Forelimb muscle (tissue), 1 donor: ENCODE data around the gene ONECUT1. TPM values are rescaled to one million over a fixed set of nuclear protein-coding genes. Genes with fewer than 3 reads are reported as not detected.

ENCODE experiments used
- DNase-seq: peaks from one replicate; pipeline ENCODE4 v3.0.0-alpha.2; 2013; ENCODE audit warnings: low read depth
- polyA plus RNA-seq: library from polyadenylated mRNA; unstranded; fragments of 120-200 nt; gene quantifications from one replicate; pipeline ENCODE4 v1.2.1, GENCODE V29; 2013; ENCODE audit not compliant: insufficient read length

The ONECUT1 gene
- polyA plus RNA-seq, 1 donor: not detected

DNA sequence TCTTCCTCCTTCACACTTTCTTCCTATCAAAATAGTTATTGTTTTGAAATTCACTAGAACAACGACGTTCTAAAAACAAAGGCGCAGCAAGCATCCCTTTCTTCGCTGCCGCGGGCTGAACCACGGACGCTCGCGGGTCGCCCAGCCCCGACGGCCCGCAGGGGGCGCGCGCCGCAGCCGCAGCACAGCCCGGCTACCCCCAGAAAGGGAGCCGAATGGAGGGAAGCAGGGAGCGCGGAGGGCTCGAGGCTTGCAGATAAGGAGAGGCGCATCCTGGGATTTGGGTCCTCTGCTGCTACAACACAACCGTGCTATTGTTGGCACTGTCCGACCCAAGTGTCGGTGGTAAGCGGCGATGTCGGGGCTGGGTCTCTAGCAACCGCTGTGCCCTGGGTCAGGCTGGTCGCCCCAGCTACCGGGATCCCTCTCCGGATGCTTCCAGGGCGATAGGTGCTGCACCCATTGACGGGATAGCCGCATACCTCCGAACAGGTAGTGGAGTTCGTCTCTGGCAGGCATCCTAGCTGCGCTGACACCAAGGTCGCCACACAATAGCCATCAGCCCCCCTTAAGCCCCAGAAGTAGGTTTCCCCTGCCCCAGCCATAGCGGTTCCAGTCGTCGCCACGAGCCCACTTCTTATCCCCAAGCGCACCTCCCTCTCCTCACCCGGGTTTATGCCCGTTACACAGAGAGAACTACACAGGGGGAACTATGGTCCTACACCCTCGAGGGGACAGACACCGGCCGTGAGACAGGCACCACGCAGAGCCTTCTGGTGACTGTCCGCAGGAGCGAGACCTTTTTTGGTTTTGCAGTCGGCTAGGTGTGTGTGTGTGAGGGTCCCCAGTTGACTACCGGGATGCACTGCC is 6.0 kb downstream of the ONECUT1 start:
- no peak for DNase-seq

DNA sequence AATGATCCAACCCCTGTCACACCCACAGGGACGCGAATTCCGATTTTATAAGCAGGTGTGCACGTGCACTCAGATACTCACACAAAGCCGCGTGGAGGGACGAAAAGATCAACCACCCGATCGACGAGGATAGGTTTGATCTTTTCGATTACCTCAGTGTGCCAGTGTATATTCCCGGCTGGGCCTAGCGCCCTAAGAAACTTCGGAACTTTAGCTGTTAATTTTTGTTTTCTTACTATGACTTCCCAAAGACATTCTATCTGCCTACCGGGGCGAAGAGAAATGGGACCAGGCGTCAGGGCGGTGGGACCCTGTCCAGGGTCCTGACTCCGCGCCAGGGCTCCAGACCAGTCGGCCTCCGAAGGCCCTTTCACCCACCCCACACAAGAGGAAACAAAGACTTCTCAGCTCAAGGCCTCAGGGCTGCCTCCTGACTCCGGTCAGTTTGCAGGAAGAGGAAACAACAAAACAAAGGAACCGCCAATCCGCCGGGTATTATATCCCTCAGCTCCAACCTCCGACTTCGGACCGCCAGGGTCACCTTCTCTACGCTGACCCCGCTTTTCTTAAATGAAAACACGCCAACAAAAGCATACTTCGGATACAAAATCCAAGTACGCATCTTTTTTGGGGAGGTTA is 6.8 kb downstream of the ONECUT1 start:
- no peak for DNase-seq

DNA sequence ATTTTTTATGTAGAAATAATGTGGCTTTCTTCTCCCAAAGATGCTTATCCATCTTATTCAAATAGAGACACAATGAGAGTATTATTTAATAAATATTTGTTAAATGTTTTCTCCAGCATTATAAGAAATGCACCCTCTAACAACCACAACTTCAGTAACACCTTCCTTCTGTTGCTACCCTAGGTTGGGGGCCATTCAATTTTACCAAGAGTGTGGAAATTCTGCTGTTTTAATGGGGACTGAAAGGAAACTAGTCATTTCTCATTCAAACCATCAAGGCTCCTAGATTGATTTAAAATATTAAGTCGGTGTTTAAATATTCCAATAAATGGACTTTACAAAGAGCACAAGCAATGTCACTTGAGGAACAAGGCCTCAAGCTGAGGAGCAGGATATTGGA is 7.6 kb downstream of the ONECUT1 start:
- no peak for DNase-seq

DNA sequence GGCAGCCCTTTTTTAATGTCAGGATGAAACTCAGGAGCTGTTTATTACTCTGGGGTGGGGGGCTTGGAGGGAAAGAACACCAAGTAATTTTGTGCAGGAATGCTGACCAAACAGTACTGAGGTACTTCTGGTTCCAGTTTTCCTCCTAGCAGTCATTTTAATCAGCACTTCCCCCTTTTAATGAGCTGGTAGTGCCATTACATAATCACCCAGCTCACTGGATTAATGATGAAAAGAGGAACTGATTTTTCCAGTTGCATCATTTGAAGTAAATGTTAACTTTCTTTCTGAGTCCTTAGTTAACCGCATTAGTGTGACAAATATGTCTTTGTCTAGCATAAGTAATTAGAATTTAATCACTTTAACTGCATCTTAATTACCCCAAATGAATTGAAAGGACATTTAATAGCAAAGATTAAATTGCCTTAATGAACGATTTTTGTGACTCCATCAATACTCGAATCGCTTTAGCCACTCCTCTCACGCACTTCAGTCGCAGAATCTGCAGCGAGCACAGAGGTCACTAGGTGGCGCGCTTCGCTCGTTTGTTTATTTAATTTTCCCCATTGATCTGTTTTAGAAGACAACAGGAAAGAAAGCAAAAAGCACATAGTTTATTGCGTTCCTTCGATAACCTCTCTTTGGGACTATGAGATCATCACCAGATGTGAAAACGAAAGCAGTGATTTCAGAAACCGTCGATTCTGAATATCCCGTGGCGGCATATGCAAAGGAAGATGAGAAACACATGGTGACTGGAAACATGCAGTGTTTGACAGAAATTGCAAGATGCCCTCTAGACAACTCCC is 9.8 kb downstream of the ONECUT1 start:
- peak; percentile 43 for DNase-seq

DNA sequence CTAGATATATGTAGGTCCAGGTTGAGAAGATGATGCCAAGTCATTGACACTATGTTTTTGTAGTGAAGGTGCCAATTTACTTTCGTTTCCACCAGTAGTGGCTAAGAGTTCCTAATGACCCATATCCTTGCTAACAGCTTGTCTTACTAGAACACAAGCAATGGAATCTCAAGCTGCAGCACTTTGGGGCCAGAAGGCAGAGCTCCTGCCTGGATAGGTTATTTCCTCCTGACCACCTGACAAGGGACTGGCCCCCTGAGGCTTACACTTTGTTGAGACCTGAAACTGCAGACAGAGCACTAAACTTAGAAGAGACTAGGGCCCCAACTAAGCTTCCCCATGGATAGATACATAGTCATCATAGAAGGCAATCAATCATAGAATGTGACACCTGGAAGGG is 11.7 kb downstream of the ONECUT1 start:
- DNase-seq: no peak

DNA sequence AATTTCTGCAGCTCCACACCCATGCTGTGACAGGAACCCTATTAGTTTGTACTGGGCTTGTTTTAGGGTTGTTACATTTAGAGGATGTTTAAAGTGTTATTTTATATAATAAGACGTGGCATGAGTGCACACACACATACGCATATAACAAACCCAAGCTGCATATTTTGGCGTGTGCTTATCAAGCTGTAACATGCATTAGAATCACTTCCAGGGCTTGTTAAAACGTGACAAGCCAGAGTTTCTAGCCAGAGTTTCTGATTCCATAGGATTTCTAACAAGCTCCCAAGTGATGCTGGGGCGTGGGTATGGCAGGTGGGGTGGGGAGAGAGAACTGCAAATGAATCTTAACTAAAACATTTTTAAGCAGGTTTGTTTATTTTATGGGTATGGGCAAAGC is 17.4 kb downstream of the ONECUT1 start:
- no peak for DNase-seq

DNA sequence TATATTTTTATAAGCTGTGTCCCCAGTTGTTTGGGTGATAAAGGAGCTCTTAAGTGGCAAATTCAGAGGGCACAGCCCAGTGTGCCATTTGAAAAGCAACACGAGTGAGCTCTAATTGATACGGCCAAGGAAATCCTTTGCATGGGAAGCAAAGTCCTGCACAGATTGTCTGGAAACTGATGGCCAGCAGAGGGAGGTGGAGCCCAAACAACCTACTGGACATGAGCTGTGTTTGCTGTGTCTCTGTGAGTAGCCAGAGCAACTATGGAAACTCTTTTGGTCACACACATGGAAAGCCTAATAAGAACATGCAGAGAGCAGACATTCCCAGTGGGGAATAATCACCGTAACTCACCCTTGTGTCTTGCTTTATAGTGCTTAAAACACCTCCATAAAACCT is 24.4 kb downstream of the ONECUT1 start:
- no peak for DNase-seq

DNA sequence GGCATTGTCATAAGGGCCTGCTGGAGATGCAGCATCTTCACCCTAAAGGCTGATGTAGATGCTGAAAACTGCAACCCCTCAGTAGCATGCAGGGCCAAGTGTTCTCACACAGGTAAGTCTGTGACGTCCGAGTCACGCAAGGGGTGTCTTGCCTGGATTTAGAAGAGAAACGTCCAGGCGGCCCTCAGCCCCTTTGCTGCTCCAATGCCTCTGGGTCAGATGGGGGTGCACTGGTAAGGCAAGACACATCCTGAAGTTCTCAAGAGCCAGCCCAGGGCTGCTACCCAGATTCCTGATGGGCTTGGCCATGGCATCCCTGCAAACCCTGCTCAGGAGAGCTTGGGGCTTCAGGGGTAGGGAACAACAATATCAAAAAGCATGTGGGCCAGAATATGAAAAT is 25.4 kb downstream of the ONECUT1 start:
- no peak for DNase-seq

DNA sequence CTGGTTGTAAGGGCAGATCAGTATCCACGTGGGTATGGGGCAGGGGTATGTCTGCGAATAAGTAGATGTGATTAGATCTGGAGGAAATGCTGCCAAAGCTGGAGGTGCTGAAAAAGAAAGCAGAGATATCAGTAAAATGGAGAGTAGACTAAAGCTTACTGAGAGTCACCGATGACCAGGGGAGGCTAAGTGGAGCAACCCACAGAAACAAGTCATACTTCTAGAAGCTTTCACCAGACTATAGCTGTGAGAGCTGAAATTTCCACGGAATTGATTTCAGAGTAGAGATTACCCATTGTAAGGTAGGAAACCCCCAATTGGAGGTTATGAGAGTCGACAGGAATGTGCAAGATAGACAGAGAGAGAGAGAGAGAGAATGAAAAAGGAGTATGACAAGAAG is 27.5 kb downstream of the ONECUT1 start:
- DNase-seq: no peak

DNA sequence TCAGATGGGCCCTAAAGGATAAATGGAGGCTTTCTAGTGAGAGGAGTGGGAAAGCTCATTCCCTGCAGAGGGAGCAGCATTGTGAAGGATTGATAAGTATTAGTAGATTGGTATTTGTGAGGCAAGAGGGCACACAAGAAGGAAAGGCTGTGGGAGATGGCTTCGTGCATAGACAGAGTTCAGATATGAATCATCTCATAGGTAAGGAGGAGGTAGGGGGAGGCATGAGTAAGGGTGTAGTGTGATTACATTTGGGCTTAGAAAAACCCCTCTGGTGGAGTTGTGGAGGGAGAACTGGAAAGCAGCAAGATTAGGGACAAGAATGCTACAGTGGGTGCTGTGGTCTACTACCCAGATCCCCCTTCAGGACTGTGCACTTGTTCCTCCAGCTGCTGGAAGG is 29.6 kb downstream of the ONECUT1 start:
- no peak for DNase-seq

DNA sequence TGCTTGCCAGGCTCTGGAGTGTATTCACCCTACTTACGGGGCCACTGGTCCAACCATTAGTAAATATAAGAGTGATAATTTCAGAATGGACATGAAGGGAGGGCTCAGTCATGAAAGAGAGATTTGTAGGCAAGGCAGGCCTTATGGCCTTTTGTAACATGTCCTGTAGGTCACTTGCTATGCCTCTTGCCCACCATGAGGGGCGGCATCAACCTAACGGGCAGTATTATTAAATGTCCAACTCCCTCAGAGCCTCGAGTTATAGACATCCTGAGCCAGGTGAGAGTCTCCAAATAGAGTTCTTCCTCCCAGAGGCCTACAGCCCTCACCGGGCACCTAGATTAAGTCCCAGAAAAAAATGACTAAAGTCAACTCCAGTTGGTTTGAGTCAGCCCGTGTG is 30.2 kb downstream of the ONECUT1 start:
- no peak for DNase-seq

DNA sequence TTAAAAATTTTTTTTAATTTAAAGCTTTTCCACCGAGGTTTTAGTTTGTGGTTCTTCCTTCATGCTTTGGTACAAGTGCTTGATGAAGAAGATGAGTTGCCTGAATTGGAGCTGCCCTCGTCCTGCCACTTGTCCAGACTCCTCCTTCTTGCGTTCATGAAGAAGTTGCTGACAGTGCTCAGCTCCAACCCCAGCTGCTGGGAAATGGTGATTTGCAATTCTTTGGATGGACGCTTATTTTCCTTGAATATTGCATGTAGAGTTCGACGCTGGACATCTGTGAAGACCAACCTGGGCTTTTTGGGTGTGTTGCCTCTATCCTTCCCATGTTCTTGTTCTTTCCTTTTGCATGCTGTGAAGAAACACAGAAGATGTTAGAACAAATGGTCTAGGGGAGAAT is 32.6 kb downstream of the ONECUT1 start:
- no peak for DNase-seq

DNA sequence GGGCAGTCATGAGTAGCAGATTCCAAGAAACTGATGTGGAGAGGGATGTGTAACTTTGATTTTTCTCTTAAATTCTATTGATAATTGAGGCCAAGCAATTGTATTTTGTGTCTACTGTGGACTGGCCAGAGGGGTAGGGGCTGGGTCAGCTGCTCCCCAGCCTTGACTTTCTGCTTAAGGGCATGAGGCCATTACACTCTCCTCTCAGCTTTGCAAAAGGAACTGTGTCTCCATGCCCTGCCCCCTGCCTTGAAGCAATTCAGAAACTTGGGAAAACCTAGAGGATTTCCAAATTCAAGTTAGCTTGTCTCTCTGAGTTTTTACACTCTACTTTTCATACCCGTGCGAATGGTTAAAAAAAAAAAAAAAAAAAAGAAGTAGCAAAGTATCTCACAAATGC is 38.6 kb downstream of the ONECUT1 start:
- no peak for DNase-seq

DNA sequence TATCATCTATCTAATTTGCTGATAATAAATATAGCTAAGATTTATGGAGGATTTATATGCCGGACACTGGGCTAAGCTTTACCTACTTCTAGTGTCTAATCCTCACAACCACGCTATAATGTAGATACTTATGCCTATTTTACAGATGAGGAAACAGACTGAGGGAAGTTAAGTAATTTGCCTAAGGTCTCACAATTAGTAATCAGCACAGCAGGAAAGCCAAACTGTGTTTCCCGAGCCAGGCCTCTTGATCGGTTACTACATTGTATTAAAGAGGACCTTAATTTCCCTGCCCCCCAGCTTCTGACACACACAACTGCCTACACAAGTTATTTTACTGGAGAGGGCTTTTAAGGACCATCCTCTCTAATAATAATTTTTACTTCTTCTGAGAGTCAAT is 40.9 kb downstream of the ONECUT1 start:
- no peak for DNase-seq

DNA sequence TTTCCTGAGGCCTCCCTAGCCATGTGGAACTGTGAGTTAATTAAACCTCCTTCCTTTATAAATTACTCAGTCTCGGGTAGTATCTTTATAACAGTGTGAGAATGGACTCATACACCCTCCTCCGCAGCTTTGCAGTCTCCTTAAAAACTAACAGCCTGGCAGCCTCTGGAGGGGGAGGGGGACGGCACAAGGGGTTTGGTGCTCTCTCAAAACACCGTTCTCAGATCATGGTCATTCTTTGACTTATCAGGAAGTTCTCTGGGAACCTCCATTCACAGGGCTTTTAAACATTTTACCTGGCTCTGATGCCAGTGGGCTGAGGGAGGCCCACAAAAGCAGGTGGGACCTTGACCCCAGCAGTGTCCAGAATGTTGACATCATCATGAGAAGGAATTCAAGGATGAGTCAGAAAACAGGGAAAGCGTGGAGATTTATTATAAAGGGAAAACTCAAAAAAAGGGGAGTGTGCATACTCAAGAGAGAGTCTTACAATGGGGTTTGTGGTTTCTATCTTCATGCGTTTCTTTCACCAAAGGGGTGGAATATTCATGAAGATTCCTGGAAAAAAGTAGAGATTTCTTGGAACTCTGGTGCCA is 43.9 kb downstream of the ONECUT1 start:
- DNase-seq: no peak

DNA sequence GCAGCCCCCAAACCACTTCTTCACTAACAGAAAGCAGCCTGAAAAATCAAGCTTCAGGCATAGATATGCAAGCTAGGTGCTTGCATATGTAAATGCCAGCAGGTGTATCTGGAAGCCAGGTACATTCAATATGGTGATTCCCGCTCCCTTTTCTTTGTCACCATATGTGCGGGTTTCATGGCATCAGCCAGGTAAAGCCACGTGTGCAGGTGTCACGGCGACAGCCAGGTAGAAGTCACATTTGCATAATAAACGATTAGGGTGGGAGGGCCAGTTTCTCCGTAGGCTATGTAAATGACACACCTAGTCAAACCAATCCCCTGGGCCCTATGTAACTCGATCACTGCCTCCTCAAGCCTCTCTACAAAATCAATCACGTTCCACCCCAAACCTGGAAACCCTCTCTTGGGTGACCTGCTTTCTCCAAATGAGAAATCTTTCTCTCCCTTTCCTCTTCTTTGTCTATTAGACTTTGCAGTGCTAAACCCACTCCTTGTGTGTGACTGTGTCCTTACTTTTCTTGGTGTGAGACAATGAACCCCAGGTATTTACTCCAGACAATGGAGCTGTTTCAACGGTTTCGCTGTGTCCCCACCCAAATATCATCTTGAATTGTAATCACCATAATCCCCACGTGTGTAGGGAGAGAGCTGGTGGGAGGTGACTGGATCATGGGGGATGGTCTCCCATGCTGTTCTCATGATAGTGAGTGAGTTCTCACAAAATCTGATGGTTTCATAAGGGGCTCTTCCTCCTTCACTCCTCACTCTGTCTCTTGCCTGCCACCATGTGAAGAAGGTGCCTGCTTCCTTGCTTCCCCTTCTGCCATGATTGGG is 44.6 kb downstream of the ONECUT1 start:
- no peak for DNase-seq

DNA sequence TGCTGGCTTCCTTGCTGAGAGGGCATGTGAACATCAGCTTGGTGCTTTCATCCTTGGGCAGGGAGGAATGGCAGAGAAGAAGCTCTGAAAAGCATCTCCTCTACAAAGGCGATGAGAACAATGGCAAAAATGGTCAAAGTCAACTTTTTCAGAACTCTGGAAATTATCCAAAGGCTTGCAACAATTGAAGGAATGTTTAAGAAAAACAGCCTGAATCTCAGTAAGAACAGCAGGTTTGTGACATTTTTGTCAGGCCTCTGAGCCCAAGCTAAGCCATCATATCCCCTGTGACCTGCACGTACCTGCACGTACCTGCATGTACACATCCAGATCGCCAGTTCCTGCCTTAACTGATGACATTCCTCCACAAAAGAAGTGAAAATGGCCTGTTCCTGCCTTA is 51.8 kb downstream of the ONECUT1 start:
- no peak for DNase-seq

DNA sequence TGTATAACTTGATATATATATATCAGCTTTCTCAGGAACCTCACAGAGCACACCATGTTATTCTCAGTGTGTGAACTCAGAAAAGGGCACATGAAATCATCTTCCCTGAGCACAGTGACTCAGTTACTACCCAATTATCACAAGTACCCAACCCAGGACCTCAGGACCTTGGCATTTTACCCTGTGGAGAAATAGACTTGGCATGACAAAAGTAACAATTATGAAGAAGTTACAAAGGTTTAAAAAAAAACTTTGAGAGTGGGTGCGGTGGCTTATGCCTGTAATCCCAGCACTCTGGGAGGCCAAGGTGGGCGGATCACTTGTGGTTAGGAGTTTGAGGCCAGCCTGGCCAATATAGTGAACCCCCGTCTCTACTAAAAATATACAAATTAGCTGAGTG is 52.4 kb downstream of the ONECUT1 start:
- DNase-seq: no peak

DNA sequence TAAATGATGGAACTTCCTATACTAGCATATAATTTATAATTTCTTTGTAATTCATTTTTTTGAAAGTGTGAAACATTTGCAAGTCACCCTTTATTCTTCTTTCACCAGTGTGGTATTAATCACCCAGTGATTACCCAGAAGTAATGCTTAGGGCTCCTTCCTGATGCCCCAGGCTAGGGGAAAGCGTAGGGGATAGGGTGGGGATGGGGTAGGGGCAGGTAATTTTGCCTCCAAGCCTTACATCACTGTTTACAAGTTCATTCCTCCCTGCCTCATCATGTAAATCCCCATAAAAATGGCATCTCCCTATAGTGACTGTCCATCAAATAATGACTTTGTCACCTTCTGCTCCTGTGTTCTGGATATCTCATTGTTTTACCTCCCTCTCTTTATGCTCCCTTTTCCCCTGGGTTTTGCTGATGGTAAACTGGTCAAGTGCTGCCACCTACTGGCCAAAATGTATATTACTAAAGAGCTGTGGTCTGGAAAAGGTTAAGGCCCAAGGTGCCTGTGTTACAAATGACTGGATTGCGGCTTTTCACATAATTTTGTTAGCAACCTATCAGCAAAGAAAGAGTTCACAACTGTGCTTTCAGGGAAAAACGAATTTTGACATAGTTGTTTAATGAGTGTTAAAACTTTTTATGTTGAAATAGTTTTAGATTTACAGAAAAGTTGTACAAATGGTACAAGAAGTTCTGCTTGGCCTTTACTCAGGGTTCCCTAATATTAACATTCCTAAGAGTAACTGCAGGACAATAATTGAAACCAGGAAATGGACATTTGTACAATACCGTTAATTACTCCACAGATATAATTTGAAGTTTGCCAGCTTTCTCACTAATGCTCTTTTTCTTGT is 54.7 kb downstream of the ONECUT1 start:
- no peak for DNase-seq

DNA sequence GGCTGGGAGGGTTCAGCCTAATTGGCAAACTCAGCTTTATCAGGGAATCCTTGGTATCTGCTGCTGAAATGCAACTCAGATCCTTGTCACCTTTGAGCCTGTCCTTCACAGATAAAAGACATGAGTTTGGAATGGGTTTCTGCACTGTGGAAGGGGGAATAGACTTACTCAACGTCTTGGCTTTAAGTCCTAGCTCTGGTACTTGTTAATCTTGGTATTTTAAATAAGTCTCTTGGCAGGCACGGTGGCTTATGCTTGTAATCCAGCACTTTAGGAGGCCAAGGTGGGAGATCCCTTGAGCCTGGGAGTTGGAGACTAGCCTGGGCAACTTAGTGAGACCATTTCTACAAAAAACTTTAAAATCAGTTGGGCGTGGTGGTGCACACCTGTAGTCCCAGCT is 55.8 kb downstream of the ONECUT1 start:
- no peak for DNase-seq
